GM18511 (cell line): ENCODE data around the gene ZNF549.
"Not testable (repeated sequence)": the region's sequence is repeated elsewhere in the genome, so short reads cannot be mapped to it uniquely, and the experiment has no call there.

Source experiments
- ATAC-seq: cut with Tn5 transposase; IDR thresholded peaks from one replicate; pipeline ENCODE4 v1.9.1; 2021; ENCODE audit warnings: mild to moderate bottlenecking, moderate library complexity; ENCODE audit not compliant: unreplicated experiment

The ZNF549 gene

GRCh38 chr19:57527136-57527881 lies at the start of gene ZNF549:
TSS of gene ZNF549 (plus strand) at chr19:57527356. CDS start at chr19:57527574, 218 bp downstream.
- peak; percentile 100 for ATAC-seq

- peak; percentile 100 for ATAC-seq
These were observed 39.5 kb upstream of the ZNF549 start, which contains the start of gene ZNF419 for GRCh38 chr19:57487477-57488298. TSS of gene ZNF419 (plus strand) at chr19:57487750. CDS start at chr19:57487951, 201 bp downstream.

- not testable (repeated sequence) for ATAC-seq
These were observed 38.9 kb upstream of the ZNF549 start for GRCh38 chr19:57488299-57488644.

GRCh38 chr19:57499332-57499679 lies 27.9 kb upstream of the ZNF549 start:
- ATAC-seq: not testable (repeated sequence)

- peak; percentile 100 for ATAC-seq
These were observed 27.3 kb upstream of the ZNF549 start, which contains the start of gene ZNF773 for GRCh38 chr19:57499680-57500395. TSS of gene ZNF773 (plus strand) at chr19:57499938. CDS start at chr19:57500081, 143 bp downstream.

- ATAC-seq: not testable (repeated sequence)
These were observed 26.8 kb upstream of the ZNF549 start for GRCh38 chr19:57500400-57500799.

GRCh38 chr19:57506163-57506562 lies 21.0 kb upstream of the ZNF549 start:
- no peak for ATAC-seq

GRCh38 chr19:57511484-57511883 lies 15.7 kb upstream of the ZNF549 start:
- no peak for ATAC-seq

- ATAC-seq: no peak
These were observed 14.3 kb upstream of the ZNF549 start for GRCh38 chr19:57512845-57513244.

- no peak for ATAC-seq
These were observed 11.9 kb upstream of the ZNF549 start for GRCh38 chr19:57515255-57515654.

GRCh38 chr19:57518021-57518420 lies 9.1 kb upstream of the ZNF549 start:
- ATAC-seq: not testable (repeated sequence)

- ATAC-seq: no peak
These were observed 10.9 kb downstream of the ZNF549 start for GRCh38 chr19:57537953-57538547.

GRCh38 chr19:57546513-57546912 lies 19.4 kb downstream of the ZNF549 start:
- ATAC-seq: no peak

- ATAC-seq: no peak
These were observed 25.3 kb downstream of the ZNF549 start for GRCh38 chr19:57552432-57552831.

- ATAC-seq: no peak
These were observed 30.5 kb downstream of the ZNF549 start for GRCh38 chr19:57557659-57558058.

GRCh38 chr19:57558525-57558924 lies 31.4 kb downstream of the ZNF549 start:
- no peak for ATAC-seq

GRCh38 chr19:57559008-57559403 lies 31.9 kb downstream of the ZNF549 start:
- peak; percentile 42 for ATAC-seq

- peak; percentile 100 for ATAC-seq
These were observed 32.4 kb downstream of the ZNF549 start, which contains the start of gene ZNF550 for GRCh38 chr19:57559404-57560025. TSS of gene ZNF550 (minus strand) at chr19:57559863. CDS start at chr19:57559682, 181 bp downstream.

GRCh38 chr19:57560049-57560491 lies 32.9 kb downstream of the ZNF549 start:
- ATAC-seq: no peak

- ATAC-seq: no peak
These were observed 36.4 kb downstream of the ZNF549 start for GRCh38 chr19:57563547-57563946.
